ENCODE data around the gene ORM2. TPM values are rescaled to one million over a fixed set of nuclear protein-coding genes. Genes with fewer than 3 reads are reported as not detected.

Gene ORM2
- total and polyA plus RNA-seq, 9 of the 15 experiments (the other 6 are each of a cell fraction or from before 2014, with no cell fraction given), result 0.98 TPM; not detected in 8

- in situ Hi-C loops (cut with MboI), result no loop called here
- peaks cover 13 to 14% of the 10 kb centered on the region in 2 experiments; a peak in 4 of 5 replicates for H3K4me1 ChIP-seq (replicated peaks in 1 of 2; ENCODE audit: control insufficient read depth in 2 of 2, insufficient read depth in 2 of 2, low read length in 2 of 2)
- no peak overlapping the region for H3K4me2 ChIP-seq (ENCODE audit: insufficient read depth, low read length)
- H3K9me3 ChIP-seq (replicated peaks; ENCODE audit: control insufficient read depth, insufficient read depth, low read depth, low read length), result no peaks in the 10 kb centered on the region
- H3K27me3 ChIP-seq (ENCODE audit: control insufficient read depth in 2 of 2, insufficient read depth in 2 of 2, low read length in 2 of 2), result no peaks in the 10 kb centered on the region
- ATAC-seq, result no peak
- 60% methylated on average over 12 of the region's 16 CpGs for WGBS (ENCODE audit: insufficient coverage, low coverage, missing lambda C conversion rate)
- H3K79me2 ChIP-seq (ENCODE audit: control insufficient read depth, insufficient read depth, low read length), result no peaks in the 10 kb centered on the region
- intact Hi-C loops (cut with micrococcal nuclease), result no loop called here
- DNase-seq (ENCODE audit: extremely low read depth in 1 of 4, low spot score in 3 of 4), result no peak
- ChIA-PET CTCF (ENCODE audit: low intra/inter-chr PET ratio) (no interaction called here), POLR2A (interaction anchor here (0.6 to 0.7 kb wide), 2 partner anchors 12 to 255 kb away, joined by 3 read pairs; no protein-coding TSS in a partner anchor)
- no peak for FAIRE-seq
- H3K4me3 ChIP-seq, result no peak overlapping the region
- peaks cover 17% of the 10 kb centered on the region; the same call in 2 of the 3 replicates for H3K36me3 ChIP-seq (ENCODE audit: control insufficient read depth, insufficient read depth, low read length)
- H4K20me1 ChIP-seq (replicated peaks; ENCODE audit: control insufficient read depth, insufficient read depth, low read length), result 0 out of 2 replicates have a peak, but pooled peaks cover 4% of the 10 kb centered on the region
- TF ChIP-seq ESRRA (IDR thresholded peaks at IDR 0.05; ENCODE audit: borderline replicate concordance, low read depth) (peak; percentile 73; the same call in 1 of the 2 replicates), HSF4 (CRISPR knock-in tag; IDR thresholded peaks at IDR 0.05; ENCODE audit: borderline replicate concordance) (no peak)
- H2AFZ ChIP-seq (ENCODE audit: low read depth, low read length), result no peak overlapping the region
- H3K27ac ChIP-seq (ENCODE audit: extremely low read depth, low read depth, low read length), result no peak overlapping the region
- BruUV-seq (replicated peaks), result no TSS peak
- H3K9me1 ChIP-seq (ENCODE audit: control insufficient read depth, insufficient read depth, low read length), result no peaks in the 10 kb centered on the region
- no peak overlapping the region; a peak in 1 of 4 replicates for H3K9ac ChIP-seq (ENCODE audit: insufficient read depth in 1 of 2, low read depth in 2 of 2, low read length in 2 of 2)
Observed at GRCh38 chr9:114350636-114351401, 21.1 kb downstream of the ORM2 start.

GRCh38 chr9:114351932-114352331 is 22.3 kb downstream of the ORM2 start:
- FAIRE-seq (no peak), ATAC-seq (no peak), DNase-seq (ENCODE audit: extremely low read depth in 1 of 4, low spot score in 3 of 4) (no peak)
- in situ Hi-C loops (cut with MboI) (no loop called here), intact Hi-C loops (cut with micrococcal nuclease) (no loop called here)
- H3K36me3 ChIP-seq (ENCODE audit: control insufficient read depth, insufficient read depth, low read length), result peaks cover 8% of the 10 kb centered on the region; the same call in 1 of the 3 replicates
- ChIA-PET POLR2A (interaction anchor here (0.7 to 2.8 kb wide), 4 partner anchors 9 to 16 kb away, joined by 3 to 11 read pairs (median 4); no protein-coding TSS in a partner anchor), CTCF (ENCODE audit: low intra/inter-chr PET ratio) (no interaction called here)
- H4K20me1 ChIP-seq (replicated peaks; ENCODE audit: control insufficient read depth, insufficient read depth, low read length), result no peaks in the 10 kb centered on the region
- 74% methylated on average over 4 of the region's 4 CpGs for WGBS (ENCODE audit: insufficient coverage, low coverage, missing lambda C conversion rate)
- no peak for TF ChIP-seq ZNF398 (CRISPR knock-in tag; IDR thresholded peaks at IDR 0.05)
- no peaks in the 10 kb centered on the region for H3K79me2 ChIP-seq (ENCODE audit: control insufficient read depth, insufficient read depth, low read length)
- H3K9me1 ChIP-seq (ENCODE audit: control insufficient read depth, insufficient read depth, low read length), result no peaks in the 10 kb centered on the region
- no peaks in the 10 kb centered on the region for H3K27me3 ChIP-seq (ENCODE audit: control insufficient read depth in 2 of 2, insufficient read depth in 2 of 2, low read length in 2 of 2)
- H3K4me3 ChIP-seq, result no peak overlapping the region
- H3K27ac ChIP-seq (ENCODE audit: extremely low read depth, low read depth, low read length), result no peak overlapping the region
- BruUV-seq (replicated peaks), result no TSS peak
- H3K4me2 ChIP-seq (ENCODE audit: insufficient read depth, low read length), result no peak overlapping the region
- H3K9me3 ChIP-seq (replicated peaks; ENCODE audit: control insufficient read depth, insufficient read depth, low read depth, low read length), result no peaks in the 10 kb centered on the region
- H3K4me1 ChIP-seq (replicated peaks in 1 of 2; ENCODE audit: control insufficient read depth in 2 of 2, insufficient read depth in 2 of 2, low read length in 2 of 2), result peaks cover 13 to 14% of the 10 kb centered on the region in 2 experiments; a peak in 4 of 5 replicates
- no peak overlapping the region for H3K9ac ChIP-seq (ENCODE audit: insufficient read depth in 1 of 2, low read depth in 2 of 2, low read length in 2 of 2)
- no peak overlapping the region for H2AFZ ChIP-seq (ENCODE audit: low read depth, low read length)

Measured in K562 (cell line).